Activated T-helper 1 cell treated with anti-CD3 and anti-CD28 coated beads, Interleukin-12 subunit alpha, Interleukin-12 subunit beta, Interleukin-2, Interleukin-4 antibody, amounts not matched to agents 30 ng/mL and 10 ng/mL and 1 ng/mL, durations not matched to agents 14 hours and 24 hours and 36 hours (primary cell): Measurements from ENCODE around the gene PPFIBP2. TPM values are rescaled to one million over a fixed set of nuclear protein-coding genes. Genes with fewer than 3 reads are reported as not detected.

ENCODE experiments used
- DNase-seq: peaks from one replicate; pipeline ENCODE4 v3.0.0; 2021; ENCODE audit warnings: low spot score
- H3K27ac Mint-ChIP-seq: one replicate; pipeline ENCODE4 v1.8.0; 2021; ENCODE audit warnings: mild to moderate bottlenecking, mixed read lengths
- H3K27me3 Mint-ChIP-seq: one replicate; pipeline ENCODE4 v1.8.0; 2022; ENCODE audit warnings: mild to moderate bottlenecking, moderate library complexity, mixed read lengths; ENCODE audit not compliant: insufficient read depth
- H3K36me3 Mint-ChIP-seq: one replicate; pipeline ENCODE4 v1.8.0; 2021; ENCODE audit warnings: low read depth, mixed read lengths
- H3K4me1 Mint-ChIP-seq: one replicate; pipeline ENCODE4 v1.8.0; 2021; ENCODE audit warnings: low read depth, mixed read lengths
- H3K4me3 Mint-ChIP-seq: one replicate; pipeline ENCODE4 v1.8.0; 2021; ENCODE audit warnings: mild to moderate bottlenecking, moderate library complexity, mixed read lengths
- H3K9me3 Mint-ChIP-seq: one replicate; pipeline ENCODE4 v1.8.0; 2021; ENCODE audit warnings: mixed read lengths
- intact Hi-C: fragments of 100-400 bp; cut with micrococcal nuclease; formaldehyde crosslinking; loops from one replicate; pipeline ENCODE4 v1.15.1; 2024
- total RNA-seq: library from RNA; stranded (reverse); gene quantifications from 2 replicates; pipeline ENCODE4 v1.2.3, GENCODE V29; 2022

Gene PPFIBP2
- total RNA-seq, 1 donor from 2014 or later, result 0.62 TPM

- Mint-ChIP-seq H3K27me3 (peaks cover 20% of the 10 kb centered on the region), H3K4me3 (no peak overlapping the region), H3K36me3 (no peaks in the 10 kb centered on the region), H3K27ac (no peak overlapping the region), H3K9me3 (no peaks in the 10 kb centered on the region), H3K4me1 (peaks cover 5% of the 10 kb centered on the region)
- no peak for DNase-seq
- intact Hi-C loops, result no loop called here
These were observed 69.4 kb downstream of the PPFIBP2 start for GRCh38 chr11:7583248-7583647.

- intact Hi-C loops, result no loop called here
- DNase-seq, result no peak
- H3K27me3 Mint-ChIP-seq, result peaks cover 18% of the 10 kb centered on the region
- H3K9me3 Mint-ChIP-seq, result no peaks in the 10 kb centered on the region
- H3K27ac Mint-ChIP-seq, result no peak overlapping the region
- no peaks in the 10 kb centered on the region for H3K36me3 Mint-ChIP-seq
- no peaks in the 10 kb centered on the region for H3K4me1 Mint-ChIP-seq
- no peak overlapping the region for H3K4me3 Mint-ChIP-seq
These were observed 71.1 kb downstream of the PPFIBP2 start for GRCh38 chr11:7584910-7585309.

GRCh38 chr11:7585816-7586215, 72.0 kb downstream of the PPFIBP2 start:
- H3K27me3 Mint-ChIP-seq, result peaks cover 15% of the 10 kb centered on the region
- intact Hi-C loops, result no loop called here
- H3K36me3 Mint-ChIP-seq, result no peaks in the 10 kb centered on the region
- no peak overlapping the region for H3K4me3 Mint-ChIP-seq
- DNase-seq, result no peak
- H3K4me1 Mint-ChIP-seq, result no peaks in the 10 kb centered on the region
- no peaks in the 10 kb centered on the region for H3K9me3 Mint-ChIP-seq
- H3K27ac Mint-ChIP-seq, result no peak overlapping the region

DNA sequence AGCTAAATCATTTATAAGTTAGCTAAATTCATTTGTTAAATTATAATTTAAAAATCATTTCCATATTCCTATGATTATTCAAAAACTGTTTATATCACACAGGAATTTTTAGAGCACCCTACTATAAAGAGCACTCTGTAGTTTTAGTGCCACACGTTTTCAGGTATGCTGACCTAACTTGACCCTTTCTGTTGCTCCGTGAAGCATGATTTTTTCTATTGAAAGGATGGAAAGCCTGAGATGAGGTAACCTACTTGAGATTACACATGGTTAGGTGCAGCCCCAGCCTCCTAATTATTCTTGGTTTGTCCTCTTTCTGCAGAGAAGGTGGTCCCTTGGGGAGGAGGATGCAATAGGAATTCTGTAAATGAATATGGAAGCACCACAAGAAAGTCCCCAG, 72.6 kb downstream of the PPFIBP2 start:
- H3K4me1 Mint-ChIP-seq, result no peaks in the 10 kb centered on the region
- DNase-seq, result no peak
- no peak overlapping the region for H3K27ac Mint-ChIP-seq

DNA sequence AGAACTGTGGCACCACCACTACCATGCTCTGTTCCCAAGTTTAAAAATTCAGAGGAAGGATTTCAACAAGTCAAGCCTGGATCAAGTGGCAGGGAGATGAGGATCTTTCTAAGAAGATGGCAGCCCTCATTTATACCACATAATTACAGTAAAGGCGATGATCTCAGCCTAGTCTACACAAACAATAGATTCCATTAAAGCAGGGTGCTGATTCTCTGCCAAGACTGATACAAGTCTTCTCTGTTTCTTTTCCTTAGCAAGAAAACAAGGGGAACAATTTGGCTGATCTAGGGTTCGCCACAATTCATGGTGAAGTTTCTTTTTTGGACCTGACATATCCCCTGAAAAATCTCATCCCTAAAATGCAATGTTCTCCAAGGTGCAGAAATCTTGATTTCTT, 73.9 kb downstream of the PPFIBP2 start:
- Mint-ChIP-seq H3K27ac (no peak overlapping the region), H3K4me1 (peaks cover 12% of the 10 kb centered on the region), H3K36me3 (no peaks in the 10 kb centered on the region), H3K4me3 (no peak overlapping the region), H3K27me3 (peaks cover 9% of the 10 kb centered on the region), H3K9me3 (no peaks in the 10 kb centered on the region)
- no peak for DNase-seq
- intact Hi-C loops, result no loop called here

More for the DNA sequence above, 72.6 kb downstream of the PPFIBP2 start:
- H3K36me3 Mint-ChIP-seq, result no peaks in the 10 kb centered on the region
- intact Hi-C loops, result no loop called here
- peaks cover 15% of the 10 kb centered on the region for H3K27me3 Mint-ChIP-seq
- H3K4me3 Mint-ChIP-seq, result no peak overlapping the region
- H3K9me3 Mint-ChIP-seq, result no peaks in the 10 kb centered on the region

DNA sequence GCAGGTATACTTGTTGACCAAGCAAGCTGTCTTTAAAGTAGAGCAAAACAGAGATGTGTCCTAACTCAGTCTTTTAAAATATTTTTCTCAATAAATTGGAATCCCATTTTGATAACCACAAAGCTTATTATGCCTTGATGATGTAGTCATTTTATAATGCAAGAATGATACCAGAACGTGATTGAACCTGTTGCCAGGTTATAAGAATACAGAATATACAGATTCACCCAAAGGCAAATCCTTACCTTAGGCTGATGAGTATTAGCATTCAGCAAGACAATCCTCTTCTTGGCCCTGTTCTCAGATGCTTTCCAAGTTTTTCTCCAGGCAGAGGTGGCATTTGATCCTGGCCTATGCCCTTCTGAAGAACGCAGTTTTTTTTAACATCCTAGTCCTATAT, 76.1 kb downstream of the PPFIBP2 start:
- DNase-seq, result no peak
- no peak overlapping the region for H3K27ac Mint-ChIP-seq
- no peak overlapping the region for H3K4me3 Mint-ChIP-seq
- H3K4me1 Mint-ChIP-seq, result peaks cover 16% of the 10 kb centered on the region
- peaks cover 6% of the 10 kb centered on the region for H3K27me3 Mint-ChIP-seq
- intact Hi-C loops, result no loop called here
- no peaks in the 10 kb centered on the region for H3K36me3 Mint-ChIP-seq
- no peaks in the 10 kb centered on the region for H3K9me3 Mint-ChIP-seq

DNA sequence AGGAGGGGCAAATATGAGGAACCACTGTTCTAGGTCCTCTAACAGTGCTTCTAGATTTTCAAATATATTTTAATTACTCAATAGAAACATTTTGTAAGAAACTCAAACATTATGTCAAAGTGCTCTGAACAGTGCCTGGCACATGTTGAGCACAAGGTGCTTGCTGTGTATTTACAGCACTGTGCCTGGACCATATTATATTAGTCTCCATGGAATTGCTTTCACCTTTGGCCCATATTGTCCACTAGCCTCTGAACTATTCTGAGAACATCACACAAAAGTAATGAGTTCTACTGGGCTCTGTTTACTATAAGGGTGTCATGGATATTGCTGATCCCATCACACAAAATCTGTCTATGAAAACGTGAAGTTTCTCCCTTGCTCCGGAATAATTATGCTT, 76.7 kb downstream of the PPFIBP2 start:
- Mint-ChIP-seq H3K27me3 (peaks cover 3% of the 10 kb centered on the region), H3K4me3 (no peak overlapping the region), H3K9me3 (no peaks in the 10 kb centered on the region), H3K4me1 (peaks cover 16% of the 10 kb centered on the region), H3K27ac (no peak overlapping the region), H3K36me3 (no peaks in the 10 kb centered on the region)
- intact Hi-C loops, result no loop called here
- DNase-seq, result no peak

GRCh38 chr11:7591107-7591894, 77.5 kb downstream of the PPFIBP2 start:
- intact Hi-C loops, result no loop called here
- H3K4me1 Mint-ChIP-seq, result peaks cover 16% of the 10 kb centered on the region
- no peak overlapping the region for H3K27ac Mint-ChIP-seq
- no peak overlapping the region for H3K4me3 Mint-ChIP-seq
- no peak for DNase-seq
- H3K36me3 Mint-ChIP-seq, result no peaks in the 10 kb centered on the region
- peaks cover 3% of the 10 kb centered on the region for H3K27me3 Mint-ChIP-seq
- no peaks in the 10 kb centered on the region for H3K9me3 Mint-ChIP-seq

GRCh38 chr11:7591987-7592386, 78.2 kb downstream of the PPFIBP2 start:
- H3K27me3 Mint-ChIP-seq, result peaks cover 3% of the 10 kb centered on the region
- peaks cover 16% of the 10 kb centered on the region for H3K4me1 Mint-ChIP-seq
- H3K27ac Mint-ChIP-seq, result no peak overlapping the region
- H3K9me3 Mint-ChIP-seq, result no peaks in the 10 kb centered on the region
- intact Hi-C loops, result no loop called here
- no peaks in the 10 kb centered on the region for H3K36me3 Mint-ChIP-seq
- no peak overlapping the region for H3K4me3 Mint-ChIP-seq
- DNase-seq, result no peak

- no peak overlapping the region for H3K27ac Mint-ChIP-seq
- H3K27me3 Mint-ChIP-seq, result peaks cover 3% of the 10 kb centered on the region
- H3K9me3 Mint-ChIP-seq, result no peaks in the 10 kb centered on the region
- H3K4me1 Mint-ChIP-seq, result peaks cover 16% of the 10 kb centered on the region
- intact Hi-C loops, result no loop called here
- no peak for DNase-seq
- no peak overlapping the region for H3K4me3 Mint-ChIP-seq
- H3K36me3 Mint-ChIP-seq, result no peaks in the 10 kb centered on the region
These were observed 78.9 kb downstream of the PPFIBP2 start for GRCh38 chr11:7592711-7593110.

GRCh38 chr11:7593481-7593880, 79.7 kb downstream of the PPFIBP2 start:
- Mint-ChIP-seq H3K9me3 (no peaks in the 10 kb centered on the region), H3K27me3 (peaks cover 3% of the 10 kb centered on the region), H3K27ac (no peak overlapping the region), H3K36me3 (no peaks in the 10 kb centered on the region), H3K4me3 (no peak overlapping the region), H3K4me1 (peaks cover 16% of the 10 kb centered on the region)
- no peak for DNase-seq
- intact Hi-C loops, result no loop called here

DNA sequence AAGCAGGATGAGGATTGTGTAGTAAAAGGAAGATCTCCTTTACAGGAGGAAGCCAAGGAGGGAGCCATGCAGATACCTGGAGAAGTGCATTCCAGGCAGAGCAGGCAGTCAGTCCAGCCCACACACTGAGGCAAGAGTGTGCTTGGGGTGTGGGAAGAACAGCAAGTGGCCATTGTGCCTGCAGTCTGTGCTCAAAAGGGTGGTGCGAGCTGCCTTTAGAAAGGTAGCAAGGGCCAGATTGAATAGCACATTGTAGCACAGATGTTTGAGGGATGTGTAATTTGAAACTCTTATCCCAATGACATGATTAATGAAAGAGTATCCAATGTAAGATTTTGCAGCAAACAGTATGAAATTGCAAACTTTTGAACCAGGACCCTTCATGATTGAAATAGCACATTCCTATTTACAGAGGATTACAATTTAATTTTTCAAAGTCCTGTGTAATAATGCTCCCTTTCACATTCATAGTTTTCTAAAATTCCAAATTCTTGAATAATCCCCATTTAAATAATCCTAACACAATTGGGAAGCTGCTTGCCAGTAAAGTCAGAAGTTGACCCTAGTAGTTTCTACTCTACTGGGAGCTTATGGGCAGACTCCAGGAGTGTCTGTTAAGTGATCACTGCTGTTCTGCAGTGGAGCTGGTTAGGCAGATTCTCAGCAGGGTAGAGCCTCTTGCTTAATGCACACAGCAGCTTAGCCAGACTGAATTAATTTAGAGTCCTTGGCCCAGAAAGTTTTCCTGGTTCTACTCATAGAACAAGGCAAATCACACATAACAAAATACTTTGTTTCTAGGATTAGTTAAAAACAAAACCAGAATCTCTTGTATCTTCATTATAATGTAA, 81.4 kb downstream of the PPFIBP2 start:
- peaks cover 16% of the 10 kb centered on the region for H3K4me1 Mint-ChIP-seq
- H3K36me3 Mint-ChIP-seq, result no peaks in the 10 kb centered on the region
- H3K4me3 Mint-ChIP-seq, result no peak overlapping the region
- H3K27me3 Mint-ChIP-seq, result peaks cover 3% of the 10 kb centered on the region
- H3K9me3 Mint-ChIP-seq, result no peaks in the 10 kb centered on the region
- no peak for DNase-seq
- no peak overlapping the region for H3K27ac Mint-ChIP-seq
- intact Hi-C loops, result no loop called here

DNA sequence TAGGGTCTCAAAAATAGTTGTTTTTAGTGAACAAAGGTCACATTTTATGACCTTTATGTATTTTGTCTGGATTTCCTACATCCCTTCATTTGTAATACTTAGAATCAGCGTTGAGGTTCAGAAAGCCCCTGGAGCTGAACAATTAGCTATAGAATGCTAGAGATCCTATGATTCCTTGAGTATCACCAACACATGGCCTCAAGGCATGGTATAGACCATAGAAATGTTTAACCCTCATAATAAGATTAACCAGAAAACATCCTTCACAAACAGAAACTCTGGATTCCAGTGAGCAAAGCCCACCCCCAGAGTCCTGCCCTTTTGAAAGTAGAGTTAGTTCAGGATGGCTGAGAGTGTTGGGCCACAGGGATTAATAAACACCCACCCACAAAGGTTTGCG, 82.2 kb downstream of the PPFIBP2 start:
- Mint-ChIP-seq H3K27ac (no peak overlapping the region), H3K36me3 (no peaks in the 10 kb centered on the region), H3K27me3 (peaks cover 3% of the 10 kb centered on the region), H3K4me1 (peaks cover 16% of the 10 kb centered on the region), H3K4me3 (no peak overlapping the region), H3K9me3 (no peaks in the 10 kb centered on the region)
- DNase-seq, result no peak
- intact Hi-C loops, result no loop called here
